ENCODE results near the gene GZMM. TPM values are rescaled to one million over a fixed set of nuclear protein-coding genes. Genes with fewer than 3 reads are reported as not detected.

GZMM gene
- total RNA-seq, 6 experiments from 2014 or later = 0.59 to 0.95 (median 0.74) TPM; not detected in 3

GRCh38 chr19:585551-586110, 41.8 kb downstream of the GZMM start:
- TF ChIP-seq POLR2A (IDR thresholded peaks at IDR 0.05) (no peak), CTCF (IDR thresholded peaks at IDR 0.05) (no peak)
- peaks cover 0 to 16% of the 10 kb centered on the region in 2 donors for H3K27me3 ChIP-seq
- WGBS (ENCODE audit: insufficient coverage, low coverage, low lambda C conversion rate, missing lambda C conversion rate) = 55% methylated on average over 5 of the region's 10 CpGs

GRCh38 chr19:588093-588740, 44.4 kb downstream of the GZMM start:
- Histone ChIP-seq H3K4me3 (no peak overlapping the region), H3K27ac (no peak overlapping the region), H3K27me3 (peaks cover 0 to 33% of the 10 kb centered on the region in 2 donors), H3K4me1 (no peaks in the 10 kb centered on the region), H3K9me3 (no peaks in the 10 kb centered on the region), H3K36me3 (no peaks in the 10 kb centered on the region)
- DNase-seq (peak in 1 of 3 donors; percentile 68), ATAC-seq (peak; percentile 46 to 62 (median 56))
- WGBS (ENCODE audit: insufficient coverage, low coverage, low lambda C conversion rate, missing lambda C conversion rate) = 1% methylated on average over 13 of the region's 41 CpGs
- intact Hi-C loops (cut with DNase I) = no loop called here
- no peak for TF ChIP-seq POLR2A (IDR thresholded peaks at IDR 0.05)
- peak; percentile 27 to 42 (median 36) for TF ChIP-seq CTCF (IDR thresholded peaks at IDR 0.05)

More at GRCh38 chr19:585551-586110, 41.8 kb downstream of the GZMM start:
- DNase-seq (peak in 1 of 3 donors; percentile 20), ATAC-seq (no peak)
- H3K4me1 ChIP-seq = no peaks in the 10 kb centered on the region
- peaks cover 0 to 16% (median 8%) of the 10 kb centered on the region in 4 donors for H3K36me3 ChIP-seq
- H3K4me3 ChIP-seq = no peak overlapping the region
- intact Hi-C loops (cut with DNase I) = no loop called here
- no peak overlapping the region for H3K27ac ChIP-seq
- no peaks in the 10 kb centered on the region for H3K9me3 ChIP-seq

- H3K36me3 ChIP-seq = no peaks in the 10 kb centered on the region
- peaks cover 0 to 33% of the 10 kb centered on the region in 2 donors for H3K27me3 ChIP-seq
- no peak overlapping the region for H3K4me3 ChIP-seq
- intact Hi-C loops (cut with DNase I) = no loop called here
- TF ChIP-seq CTCF (IDR thresholded peaks at IDR 0.05) = no peak
- TF ChIP-seq POLR2A (IDR thresholded peaks at IDR 0.05) = no peak
- 11% methylated on average over 10 of the region's 54 CpGs for WGBS (ENCODE audit: insufficient coverage, low coverage, low lambda C conversion rate, missing lambda C conversion rate)
- H3K4me1 ChIP-seq = no peaks in the 10 kb centered on the region
- peak in 1 of 3 donors; percentile 18 for DNase-seq
- ATAC-seq = no peak
- H3K9me3 ChIP-seq = no peaks in the 10 kb centered on the region
- H3K27ac ChIP-seq = no peak overlapping the region
Measured at GRCh38 chr19:588741-589692, 45.2 kb downstream of the GZMM start.

- no peak within 1 kb of the TSS for H3K4me3 ChIP-seq
- WGBS (ENCODE audit: insufficient coverage, low coverage, low lambda C conversion rate, missing lambda C conversion rate) = no CpG with 5 or more reads among the region's 132 CpGs
- H3K4me1 ChIP-seq = no peaks in the 10 kb centered on the region
- no peaks in the 10 kb centered on the region for H3K36me3 ChIP-seq
- no peak for TF ChIP-seq POLR2A (IDR thresholded peaks at IDR 0.05)
- no peak for TF ChIP-seq CTCF (IDR thresholded peaks at IDR 0.05)
- H3K27me3 ChIP-seq = peaks cover 0 to 33% of the 10 kb centered on the region in 2 donors
- no peak for DNase-seq
- intact Hi-C loops (cut with DNase I) = loop anchor here in 1 of 2 donors (10.0 kb wide), 1 partner anchor 145 kb away; no protein-coding TSS in a partner anchor
- no peaks in the 10 kb centered on the region for H3K9me3 ChIP-seq
- no peak for ATAC-seq
- no peak within 1 kb of the TSS for H3K27ac ChIP-seq
Measured at GRCh38 chr19:589693-590395, 46.0 kb downstream of the GZMM start, which contains the start of gene HCN2. HCN2 (plus strand) TSS chr19:589881; CDS start chr19:589946, 65 bp downstream.

Data from right lobe of liver (tissue), 6 donors.